BE2C (cell line): ENCODE measurements around the gene C20orf96.

ENCODE experiments used
- DNase-seq: peaks from one replicate; pipeline ENCODE4 v3.0.0-alpha.2; 2020
- H3K27me3 ChIP-seq: fragments of 250-450 bp; sonication (Bioruptor Pico); 2 replicates; pipeline ENCODE4 v1.5.1; 2020; ENCODE audit warnings: mild to moderate bottlenecking
- H3K36me3 ChIP-seq: fragments of 250-450 bp; sonication (Bioruptor Pico); 2 replicates; pipeline ENCODE4 v1.5.1; 2020; ENCODE audit warnings: mild to moderate bottlenecking
- H3K4me1 ChIP-seq: fragments of 250-450 bp; sonication (Bioruptor Pico); 2 replicates; pipeline ENCODE4 v1.5.1; 2020
- H3K4me3 ChIP-seq: 2 replicates; pipeline ENCODE4 v1.5.1; 2011; ENCODE audit warnings: low read depth, low read length
- H3K9me3 ChIP-seq: fragments of 250-450 bp; sonication (Bioruptor Pico); 2 replicates; pipeline ENCODE4 v1.5.1; 2020
- CTCF ChIP-seq: IDR thresholded peaks from 2 replicates; pipeline ENCODE4 v1.5.1; 2012; ENCODE audit warnings: mild to moderate bottlenecking, low read depth, low read length

C20orf96 gene

GRCh38 chr20:221258-221830, 69.2 kb downstream of the C20orf96 start:
- Histone ChIP-seq H3K27me3 (no peaks in the 10 kb centered on the region), H3K4me1 (no peaks in the 10 kb centered on the region), H3K36me3 (no peaks in the 10 kb centered on the region), H3K4me3 (no peak overlapping the region), H3K9me3 (no peaks in the 10 kb centered on the region)
- TF ChIP-seq CTCF: no peak
- no peak for DNase-seq
